ENCODE results near the gene TRIM47. TPM values are rescaled to one million over a fixed set of nuclear protein-coding genes. Genes with fewer than 3 reads are reported as not detected.

Gene TRIM47
- total RNA-seq, 1 experiment from 2014 or later: 6.9 TPM

DNA sequence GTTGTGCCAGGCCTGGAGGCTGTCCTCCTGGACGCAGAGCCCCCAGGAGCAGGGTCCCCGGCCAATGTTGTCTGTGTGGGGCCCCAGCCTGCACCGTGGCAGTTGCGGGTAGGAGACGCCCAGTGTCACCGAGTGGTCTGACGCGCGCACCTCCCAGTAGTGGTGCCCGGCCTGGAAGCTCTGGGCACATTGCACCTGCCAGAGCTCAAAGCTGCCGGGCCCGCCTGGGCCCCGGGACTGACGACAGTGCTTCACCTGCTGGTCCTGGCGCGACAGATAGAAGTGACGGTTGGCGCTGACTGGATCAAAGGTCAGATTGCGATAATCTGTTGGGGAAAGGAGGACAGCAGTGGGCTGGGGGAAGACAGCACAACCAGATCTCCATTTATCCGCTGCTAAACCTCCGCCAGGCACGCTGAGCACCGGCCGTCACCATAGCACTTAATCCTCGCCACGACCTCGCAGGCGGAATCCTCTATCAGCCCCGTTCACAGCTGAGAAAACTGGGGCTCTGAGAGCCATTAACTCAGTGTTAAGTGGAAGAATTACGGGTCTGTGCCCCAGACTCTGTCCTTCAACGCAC is 12.7 kb upstream of the TRIM47 start:
- Histone ChIP-seq H3K4ac (ENCODE audit: low read depth, low read length) (no peak overlapping the region), H3K18ac (ENCODE audit: insufficient read length, low read depth, low read length) (no peak overlapping the region), H3K23ac (ENCODE audit: insufficient read length, low read depth, low read length) (no peak overlapping the region), H3K9ac (ENCODE audit: extremely low read depth, insufficient read length, low read length) (no peak overlapping the region), H3K27me3 (ENCODE audit: insufficient read depth, low read length) (no peaks in the 10 kb centered on the region), H2BK20ac (ENCODE audit: low read depth, low read length, poor library complexity, severe bottlenecking) (no peak overlapping the region), H3K4me1 (ENCODE audit: insufficient read depth, low read length) (no peaks in the 10 kb centered on the region; the same call in 1 of the 2 replicates), H2BK120ac (ENCODE audit: low read depth, low read length, poor library complexity, severe bottlenecking) (no peak overlapping the region), H4K8ac (replicated peaks; ENCODE audit: insufficient read length, low read depth, low read length) (no peak overlapping the region), H3K4me2 (ENCODE audit: insufficient read depth, insufficient read length, low read length) (no peak overlapping the region), H3K23me2 (ENCODE audit: insufficient read length, low read depth, low read length, poor library complexity, severe bottlenecking) (peaks cover 3% of the 10 kb centered on the region), H3K27ac (ENCODE audit: insufficient read length, low read depth, low read length) (no peak overlapping the region), H3K79me1 (ENCODE audit: insufficient read depth, low read depth, low read length, poor library complexity, severe bottlenecking) (no peaks in the 10 kb centered on the region), H2AK5ac (ENCODE audit: insufficient read length, low read length) (no peak overlapping the region), H3K9me3 (ENCODE audit: control insufficient read depth, low read depth, low read length) (no peaks in the 10 kb centered on the region), H3K14ac (ENCODE audit: insufficient read depth, low read length) (no peak overlapping the region), H2BK5ac (ENCODE audit: insufficient read length, low read length) (no peak overlapping the region), H4K5ac (ENCODE audit: insufficient read length, low read depth, low read length) (no peak overlapping the region), H4K91ac (ENCODE audit: insufficient read length, low read depth, low read length) (no peak overlapping the region), H4K20me1 (ENCODE audit: control insufficient read depth, insufficient read depth, insufficient read length) (no peaks in the 10 kb centered on the region), H2BK12ac (ENCODE audit: insufficient read length, low read depth, low read length) (no peak overlapping the region), H3K79me2 (ENCODE audit: insufficient read depth, low read length) (no peaks in the 10 kb centered on the region), H3K56ac (ENCODE audit: insufficient read length, low read depth, low read length) (no peak overlapping the region), H2BK15ac (ENCODE audit: low read depth, low read length) (no peak overlapping the region), H3T11ph (ENCODE audit: low read length) (no peak overlapping the region), H2AFZ (ENCODE audit: low read length) (no peak overlapping the region)
- TF ChIP-seq, protein P1, sequence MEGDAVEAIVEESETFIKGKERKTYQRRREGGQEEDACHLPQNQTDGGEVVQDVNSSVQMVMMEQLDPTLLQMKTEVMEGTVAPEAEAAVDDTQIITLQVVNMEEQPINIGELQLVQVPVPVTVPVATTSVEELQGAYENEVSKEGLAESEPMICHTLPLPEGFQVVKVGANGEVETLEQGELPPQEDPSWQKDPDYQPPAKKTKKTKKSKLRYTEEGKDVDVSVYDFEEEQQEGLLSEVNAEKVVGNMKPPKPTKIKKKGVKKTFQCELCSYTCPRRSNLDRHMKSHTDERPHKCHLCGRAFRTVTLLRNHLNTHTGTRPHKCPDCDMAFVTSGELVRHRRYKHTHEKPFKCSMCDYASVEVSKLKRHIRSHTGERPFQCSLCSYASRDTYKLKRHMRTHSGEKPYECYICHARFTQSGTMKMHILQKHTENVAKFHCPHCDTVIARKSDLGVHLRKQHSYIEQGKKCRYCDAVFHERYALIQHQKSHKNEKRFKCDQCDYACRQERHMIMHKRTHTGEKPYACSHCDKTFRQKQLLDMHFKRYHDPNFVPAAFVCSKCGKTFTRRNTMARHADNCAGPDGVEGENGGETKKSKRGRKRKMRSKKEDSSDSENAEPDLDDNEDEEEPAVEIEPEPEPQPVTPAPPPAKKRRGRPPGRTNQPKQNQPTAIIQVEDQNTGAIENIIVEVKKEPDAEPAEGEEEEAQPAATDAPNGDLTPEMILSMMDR (conservative IDR thresholded peaks at IDR 0.05): no peak
- Mint-ChIP-seq H3K36me3 (ENCODE audit: insufficient read depth in 1 of 3, low read depth in 3 of 3) (peaks cover 11 to 32% (median 23%) of the 10 kb centered on the region in 3 experiments), H3K4me3 (no peak overlapping the region), H3K27ac (no peak overlapping the region; a peak in 1 of 7 replicates), H3K9me3 (no peaks in the 10 kb centered on the region), H3K4me1 (peaks cover 18 to 20% of the 10 kb centered on the region in 2 experiments), H3K27me3 (ENCODE audit: low read depth) (no peaks in the 10 kb centered on the region; the same call in 1 of the 2 replicates)
- WGBS (ENCODE audit: extremely low coverage, insufficient read length, low lambda C conversion rate): no CpG with 5 or more reads among the region's 31 CpGs
- DNase-seq: no peak

Data from H9 (cell line).